AG04449 (cell line): Measurements from ENCODE around the gene URAD.

Experiments
- CTCF ChIA-PET: fragments of 350-600 bp; formaldehyde crosslinking; extraction: SDS; loops from one replicate; lab custom pipeline; 2021; ENCODE audit warnings: antibody characterized with exemption; lab: Yijun Ruan, JAX
- POLR2A ChIA-PET: fragments of 400-600, 350-600 bp; formaldehyde crosslinking; extraction: SDS; loops from one replicate; lab custom pipeline; 2020; ENCODE audit warnings: antibody characterized with exemption, inconsistent platforms; lab: Yijun Ruan, JAX
- DNase-seq: peaks from one replicate; pipeline ENCODE4 v3.0.0-alpha.2; 2010; ENCODE audit warnings: low read depth, low spot score
- H3K4me3 ChIP-seq: 2 replicates; pipeline ENCODE4 v1.5.1; 2011; ENCODE audit warnings: low read depth, mild to moderate bottlenecking, control low read depth, low read length
- CTCF ChIP-seq: IDR thresholded peaks from one replicate; pipeline ENCODE4 v1.5.1; 2011; ENCODE audit warnings: mild to moderate bottlenecking, moderate library complexity, low read length, control low read depth, inconsistent platforms; ENCODE audit not compliant: insufficient read depth; ENCODE audit errors: missing control alignments

Gene URAD

GRCh38 chr13:27928353-27928804 lies 60.1 kb downstream of the URAD start:
- ChIA-PET CTCF (interaction anchor here (1.8 kb wide), 1 partner anchor 26 kb away, joined by 6 read pairs; no protein-coding TSS in a partner anchor), POLR2A (no interaction called here)
- DNase-seq: no peak
- no peak overlapping the region for H3K4me3 ChIP-seq
- TF ChIP-seq CTCF: no peak
